GM12878 (cell line): ENCODE data around the gene SYNM. TPM values are rescaled to one million over a fixed set of nuclear protein-coding genes. Genes with fewer than 3 reads are reported as not detected.
A peak's percentile ranks its signal among the peaks of the same experiment; 100 is the strongest.

ENCODE experiments used
- ATAC-seq: fragments of 200-7000 bp; cut with Tn5 transposase; 3 replicates; pipeline ENCODE4 v1.9.1; 2020; ENCODE audit warnings: mild to moderate bottlenecking, moderate library complexity
- BruUV-seq: library from RNA; stranded (reverse); fragments of 400-500 nt; replicated peaks from 2 replicates; lab custom pipeline; 2021; lab: Mats Ljungman, UMichigan
- CTCF ChIA-PET: fragments of 300-600 bp; sonication (Branson Sonifier 250); formaldehyde crosslinking; extraction: SDS; loops from one replicate; lab custom pipeline; 2021; ENCODE audit warnings: inconsistent platforms; lab: Yijun Ruan, JAX
- POLR2A ChIA-PET: fragments of 350-600 bp; formaldehyde crosslinking; extraction: SDS; loops from one replicate; lab custom pipeline; 2021; ENCODE audit warnings: inconsistent platforms; lab: Charles Lee
- RAD21 ChIA-PET: fragments of 300-600 bp; sonication (Branson Sonifier 250); formaldehyde crosslinking; loops from one replicate; lab custom pipeline; 2023; ENCODE audit warnings: antibody characterized with exemption; ENCODE audit not compliant: unreplicated experiment; lab: Charles Lee
- SMC1A ChIA-PET: fragments of 300-600 bp; sonication (Branson Sonifier 250); formaldehyde crosslinking; loops from one replicate; lab custom pipeline; 2023; ENCODE audit not compliant: unreplicated experiment, uncharacterized antibody; lab: Charles Lee
- DNase-seq: peaks from one replicate; pipeline ENCODE4 v3.0.0-alpha.2; 2011; ENCODE audit warnings: low read depth, low spot score
- FAIRE-seq: peaks from 3 replicates; lab custom pipeline; 2011; peaks lifted over from hg19 to GRCh38; lab: Jason Lieb, UNC
- H2AFZ ChIP-seq: 2 replicates; pipeline ENCODE4 v1.6.0; 2011; ENCODE audit warnings: low read depth, low read length, control low read depth; ENCODE audit not compliant: control insufficient read depth
- H3K27ac ChIP-seq: 2 replicates; pipeline ENCODE4 v1.5.1; 2011; ENCODE audit warnings: control low read depth; ENCODE audit not compliant: control insufficient read depth, insufficient read depth
- H3K27me3 ChIP-seq, 2 experiments: replicated peaks in 1 of 2; 2 replicates each; pipeline versions ENCODE4 v1.6.0 to v1.6.1; 2011; ENCODE audit warnings: low read length in 1 of 2; ENCODE audit not compliant: control insufficient read depth in 2 of 2, insufficient read depth in 2 of 2
- H3K36me3 ChIP-seq, 2 experiments: 2 replicates each; pipeline ENCODE4 v1.5.1; 2011; ENCODE audit warnings: low read length in 1 of 2; ENCODE audit not compliant: control insufficient read depth in 2 of 2, insufficient read depth in 2 of 2
- H3K4me1 ChIP-seq: 2 replicates; pipeline ENCODE4 v1.6.1; 2011; ENCODE audit warnings: mild to moderate bottlenecking, low read length, moderate library complexity, mixed read lengths; ENCODE audit not compliant: control insufficient read depth, insufficient read depth
- H3K4me2 ChIP-seq: 2 replicates; pipeline ENCODE4 v1.6.0; 2011; ENCODE audit warnings: control low read depth; ENCODE audit not compliant: control insufficient read depth, insufficient read depth
- H3K4me3 ChIP-seq: fragments of 200-600 bp; sonication (generic); 2 replicates; pipeline ENCODE4 v1.5.1; 2016
- H3K79me2 ChIP-seq: 2 replicates; pipeline ENCODE4 v1.6.0; 2011; ENCODE audit warnings: low read length; ENCODE audit not compliant: control insufficient read depth, insufficient read depth
- H3K9ac ChIP-seq: 2 replicates; pipeline ENCODE4 v1.8.0; 2011; ENCODE audit warnings: low read length, control low read depth, mixed read lengths; ENCODE audit not compliant: control insufficient read depth, insufficient read depth
- H3K9me3 ChIP-seq: replicated peaks from 3 replicates; pipeline ENCODE4 v1.5.1; 2011; ENCODE audit warnings: mild to moderate bottlenecking, low read length; ENCODE audit not compliant: control insufficient read depth, insufficient read depth
- H4K20me1 ChIP-seq: 2 replicates; pipeline ENCODE4 v1.6.0; 2011; ENCODE audit not compliant: control insufficient read depth, insufficient read depth
- BMI1 ChIP-seq: fragments of 450-650 bp; IDR thresholded peaks from 2 replicates; pipeline ENCODE4 v1.6.1; 2016; ENCODE audit warnings: mild to moderate bottlenecking, moderate library complexity, borderline replicate concordance
- CUX1 ChIP-seq: IDR thresholded peaks from 2 replicates; pipeline ENCODE4 v1.6.1; 2012; ENCODE audit warnings: improper control_type of control experiment, low read depth, low read length; ENCODE audit not compliant: insufficient replicate concordance
- E2F4 ChIP-seq: IDR thresholded peaks from 2 replicates; pipeline ENCODE4 v1.6.1; 2012; ENCODE audit warnings: low read depth, low read length, improper control_type of control experiment
- EZH2 ChIP-seq: IDR thresholded peaks from 2 replicates; pipeline ENCODE4 v1.6.1; 2012; ENCODE audit warnings: low read depth, mild to moderate bottlenecking, control low read depth, inconsistent platforms, low read length, borderline replicate concordance; ENCODE audit not compliant: control insufficient read depth
- GABPA ChIP-seq: IDR thresholded peaks from 2 replicates; pipeline ENCODE4 v1.6.1; 2014; ENCODE audit warnings: antibody characterized with exemption, low read depth, mild to moderate bottlenecking, inconsistent platforms
- IRF3 ChIP-seq: fragments of 450-650 bp; IDR thresholded peaks from 2 replicates; pipeline ENCODE4 v1.6.1; 2014; ENCODE audit warnings: mild to moderate bottlenecking
- POLR2AphosphoS2 ChIP-seq: IDR thresholded peaks from 2 replicates; pipeline ENCODE4 v1.6.1; 2011; ENCODE audit warnings: low read depth, mild to moderate bottlenecking, low read length, improper control_type of control experiment, moderate library complexity
- TCF7 ChIP-seq: IDR thresholded peaks from 2 replicates; pipeline ENCODE4 v1.6.1; 2014; ENCODE audit warnings: antibody characterized with exemption, borderline replicate concordance
- YY1 ChIP-seq: IDR thresholded peaks from 2 replicates; pipeline ENCODE4 v1.6.1; 2011; ENCODE audit warnings: low read depth, mild to moderate bottlenecking, low read length
- ZBTB40 ChIP-seq: fragments of 450-650 bp; IDR thresholded peaks from 2 replicates; pipeline ENCODE4 v1.6.1; 2016; ENCODE audit warnings: mild to moderate bottlenecking, moderate library complexity, borderline replicate concordance
- WGBS: methylation state at CpG from one replicate; pipeline ENCODE4 v1.1.6; 2016; ENCODE audit warnings: low lambda C conversion rate; ENCODE audit not compliant: insufficient replicate concordance, insufficient coverage; ENCODE audit errors: missing lambda C conversion rate; 5-methylcytosine and 5-hydroxymethylcytosine counted together
- in situ Hi-C: fragments of 300-500 bp; cut with MboI; formaldehyde crosslinking; loops from 9 replicates; pipeline ENCODE4 v1.14.3; 2018; ENCODE audit warnings: mixed read lengths
- intact Hi-C: fragments of 100-400 bp; cut with micrococcal nuclease; formaldehyde crosslinking; loops from one replicate; pipeline ENCODE4 v1.14.2; 2022; ENCODE audit not compliant: unreplicated experiment
- polyA plus RNA-seq, 11 experiments: library from polyadenylated mRNA; depleted of rRNA in 4 of 11; unstranded in 6 of 11; stranded (reverse) in 5 of 11; fragments of >200 nt; fragmentation: Nextera tagmentation in 4 of 11; fragmentation: Illumina TruSeq in 1 of 11; extraction: Ambion mirVana in 4 of 11; extraction: Trizol in 1 of 11; gene quantifications; 1 replicate in 1 of 11; 2 replicates in 10 of 11; pipeline versions ENCODE4 v1.2.1 to v1.2.3, GENCODE V29; 2011 to 2016; ENCODE audit warnings: inconsistent platforms in 2 of 11, missing spikeins in 2 of 11, low read depth in 1 of 11
- total RNA-seq, 4 experiments: library from RNA; depleted of rRNA in 3 of 4; stranded (reverse); fragments of >200 nt in 3 of 4; fragmentation: Illumina TruSeq in 1 of 4; extraction: Trizol in 1 of 4; gene quantifications; 2 replicates each; pipeline versions ENCODE4 v1.2.1 to v1.2.3, GENCODE V29; 2013 to 2021

Gene SYNM
- total and polyA plus RNA-seq, 10 of the 15 experiments (the other 5 are each of a cell fraction or from before 2014, with no cell fraction given): 0.05 to 1.1 (median 0.89) TPM; not detected in 1

GRCh38 chr15:99090011-99090699, 14.7 kb upstream of the SYNM start:
- RAD21 ChIA-PET: interaction anchor here (0.7 to 2.4 kb wide), 11 partner anchors 9 to 312 kb away, joined by 3 to 11 read pairs (median 4); no protein-coding TSS in a partner anchor
- peaks cover 18% of the 10 kb centered on the region for H3K4me1 ChIP-seq
- in situ Hi-C loops (no loop called here), intact Hi-C loops (loop anchor here (1.0 kb wide), 1 partner anchor 137 kb away; no protein-coding TSS in a partner anchor)
- peak overlapping the region; percentile 70 for H3K27ac ChIP-seq
- no peaks in the 10 kb centered on the region for H3K79me2 ChIP-seq
- H3K9ac ChIP-seq: peak overlapping the region; percentile 49
- H3K27me3 ChIP-seq: no peaks in the 10 kb centered on the region
- CTCF ChIA-PET: interaction anchor here (0.8 to 6.6 kb wide), 6 partner anchors 10 to 443 kb away, joined by 3 to 60 read pairs (median 5); no protein-coding TSS in a partner anchor
- SMC1A ChIA-PET: interaction anchor here (0.8 to 6.3 kb wide), 11 partner anchors 12 to 539 kb away, joined by 3 to 62 read pairs (median 4); no protein-coding TSS in a partner anchor
- DNase-seq: peak; percentile 90
- POLR2A ChIA-PET: interaction anchor here (1.3 kb wide), 1 partner anchor 13 kb away, joined by 4 read pairs; no protein-coding TSS in a partner anchor
- no peaks in the 10 kb centered on the region for H3K9me3 ChIP-seq
- FAIRE-seq: peak; percentile 97
- H4K20me1 ChIP-seq: no peaks in the 10 kb centered on the region
- no peaks in the 10 kb centered on the region for H3K36me3 ChIP-seq
- H3K4me3 ChIP-seq: peak overlapping the region; percentile 9; the same call in 1 of the 2 replicates
- peak; percentile 100 for ATAC-seq
- 2% methylated on average over 3 of the region's 3 CpGs for WGBS
- BruUV-seq: no TSS peak
- peak overlapping the region; percentile 53 for H2AFZ ChIP-seq
- H3K4me2 ChIP-seq: peak overlapping the region; percentile 85
- no peak for TF ChIP-seq IRF3
- TF ChIP-seq YY1: peak; percentile 84
- no peak for TF ChIP-seq EZH2
- TF ChIP-seq ZBTB40: 0 out of 2 replicates have a peak, but pooled peaks have one; percentile 8
- TF ChIP-seq CUX1: peak; percentile 84
- TF ChIP-seq TCF7: no peak
- TF ChIP-seq POLR2AphosphoS2: no peak
- no peak for TF ChIP-seq BMI1
- no peak for TF ChIP-seq E2F4
- no peak for TF ChIP-seq GABPA
